ENCODE results near the gene TNIK. TPM values are rescaled to one million over a fixed set of nuclear protein-coding genes. Genes with fewer than 3 reads are reported as not detected.
"Not testable (repeated sequence)": the region's sequence is repeated elsewhere in the genome, so short reads cannot be mapped to it uniquely, and the experiment has no call there.

Gene TNIK
- total RNA-seq, 2 donors from 2014 or later = 96.4 to 98.9 TPM

GRCh38 chr3:171379281-171379680, 80.9 kb downstream of the TNIK start:
- DNase-seq = no peak
- H3K27me3 Mint-ChIP-seq = no peaks in the 10 kb centered on the region
- ATAC-seq = no peak
- peaks cover 49% of the 10 kb centered on the region for H3K4me1 Mint-ChIP-seq
- no peak overlapping the region for H3K4me3 Mint-ChIP-seq
- H3K9me3 ChIP-seq (ENCODE audit: control insufficient read depth, low read length, poor library complexity, severe bottlenecking) = no peaks in the 10 kb centered on the region
- H3K27ac Mint-ChIP-seq = peak overlapping the region; percentile 39
- H3K36me3 Mint-ChIP-seq (ENCODE audit: low read depth) = no peaks in the 10 kb centered on the region

- H3K4me1 Mint-ChIP-seq = peaks cover 42% of the 10 kb centered on the region
- no peak overlapping the region for H3K27ac Mint-ChIP-seq
- ATAC-seq (no peak), DNase-seq (no peak)
- H3K4me3 Mint-ChIP-seq = no peak overlapping the region
- H3K9me3 ChIP-seq (ENCODE audit: control insufficient read depth, low read length, poor library complexity, severe bottlenecking) = no peaks in the 10 kb centered on the region
- H3K27me3 Mint-ChIP-seq = no peaks in the 10 kb centered on the region
- no peaks in the 10 kb centered on the region for H3K36me3 Mint-ChIP-seq (ENCODE audit: low read depth)
Measured at GRCh38 chr3:171378586-171378985, 81.6 kb downstream of the TNIK start.

GRCh38 chr3:171377859-171378258, 82.3 kb downstream of the TNIK start:
- Mint-ChIP-seq H3K36me3 (ENCODE audit: low read depth) (no peaks in the 10 kb centered on the region), H3K4me3 (no peak overlapping the region), H3K27me3 (no peaks in the 10 kb centered on the region), H3K4me1 (peaks cover 42% of the 10 kb centered on the region), H3K27ac (no peak overlapping the region)
- ATAC-seq = no peak
- DNase-seq = no peak
- H3K9me3 ChIP-seq (ENCODE audit: control insufficient read depth, low read length, poor library complexity, severe bottlenecking) = no peaks in the 10 kb centered on the region

GRCh38 chr3:171376596-171376947, 83.6 kb downstream of the TNIK start:
- ATAC-seq (no peak), DNase-seq (no peak)
- no peaks in the 10 kb centered on the region for H3K9me3 ChIP-seq (ENCODE audit: control insufficient read depth, low read length, poor library complexity, severe bottlenecking)
- no peaks in the 10 kb centered on the region for H3K27me3 Mint-ChIP-seq
- H3K36me3 Mint-ChIP-seq (ENCODE audit: low read depth) = no peaks in the 10 kb centered on the region
- peak overlapping the region; percentile 32 for H3K27ac Mint-ChIP-seq
- H3K4me1 Mint-ChIP-seq = peaks cover 39% of the 10 kb centered on the region
- no peak overlapping the region for H3K4me3 Mint-ChIP-seq

GRCh38 chr3:171375666-171376595, 84.3 kb downstream of the TNIK start:
- Mint-ChIP-seq H3K27ac (no peak overlapping the region), H3K36me3 (ENCODE audit: low read depth) (no peaks in the 10 kb centered on the region), H3K4me3 (no peak overlapping the region), H3K4me1 (peaks cover 42% of the 10 kb centered on the region), H3K27me3 (no peaks in the 10 kb centered on the region)
- no peak for DNase-seq
- peak; percentile 41 for ATAC-seq
- H3K9me3 ChIP-seq (ENCODE audit: control insufficient read depth, low read length, poor library complexity, severe bottlenecking) = no peaks in the 10 kb centered on the region

- no peak for ATAC-seq
- no peaks in the 10 kb centered on the region for H3K27me3 Mint-ChIP-seq
- no peak overlapping the region for H3K4me3 Mint-ChIP-seq
- H3K9me3 ChIP-seq (ENCODE audit: control insufficient read depth, low read length, poor library complexity, severe bottlenecking) = no peaks in the 10 kb centered on the region
- DNase-seq = no peak
- H3K36me3 Mint-ChIP-seq (ENCODE audit: low read depth) = no peaks in the 10 kb centered on the region
- H3K27ac Mint-ChIP-seq = no peak overlapping the region
- peaks cover 47% of the 10 kb centered on the region for H3K4me1 Mint-ChIP-seq
Measured at GRCh38 chr3:171374661-171375285, 85.4 kb downstream of the TNIK start.

- ATAC-seq = no peak
- H3K27me3 Mint-ChIP-seq = no peaks in the 10 kb centered on the region
- H3K27ac Mint-ChIP-seq = no peak overlapping the region
Measured at GRCh38 chr3:171374260-171374659, 85.9 kb downstream of the TNIK start.

GRCh38 chr3:171373711-171374110, 86.5 kb downstream of the TNIK start:
- H3K27me3 Mint-ChIP-seq = no peaks in the 10 kb centered on the region
- H3K27ac Mint-ChIP-seq = no peak overlapping the region
- no peak overlapping the region for H3K4me3 Mint-ChIP-seq
- no peak for DNase-seq
- H3K36me3 Mint-ChIP-seq (ENCODE audit: low read depth) = no peaks in the 10 kb centered on the region
- peaks cover 43% of the 10 kb centered on the region for H3K4me1 Mint-ChIP-seq
- ATAC-seq = no peak
- no peaks in the 10 kb centered on the region for H3K9me3 ChIP-seq (ENCODE audit: control insufficient read depth, low read length, poor library complexity, severe bottlenecking)

More at GRCh38 chr3:171374260-171374659, 85.9 kb downstream of the TNIK start:
- no peak overlapping the region for H3K4me3 Mint-ChIP-seq
- no peak for DNase-seq
- no peaks in the 10 kb centered on the region for H3K9me3 ChIP-seq (ENCODE audit: control insufficient read depth, low read length, poor library complexity, severe bottlenecking)
- peaks cover 44% of the 10 kb centered on the region for H3K4me1 Mint-ChIP-seq
- no peaks in the 10 kb centered on the region for H3K36me3 Mint-ChIP-seq (ENCODE audit: low read depth)

GRCh38 chr3:171372694-171373093, 87.5 kb downstream of the TNIK start:
- peaks cover 40% of the 10 kb centered on the region for H3K4me1 Mint-ChIP-seq
- no peaks in the 10 kb centered on the region for H3K36me3 Mint-ChIP-seq (ENCODE audit: low read depth)
- ATAC-seq (no peak), DNase-seq (no peak)
- no peaks in the 10 kb centered on the region for H3K27me3 Mint-ChIP-seq
- no peak overlapping the region for H3K4me3 Mint-ChIP-seq
- no peaks in the 10 kb centered on the region for H3K9me3 ChIP-seq (ENCODE audit: control insufficient read depth, low read length, poor library complexity, severe bottlenecking)
- peak overlapping the region; percentile 22 for H3K27ac Mint-ChIP-seq

- no peaks in the 10 kb centered on the region for H3K27me3 Mint-ChIP-seq
- no peaks in the 10 kb centered on the region for H3K36me3 Mint-ChIP-seq (ENCODE audit: low read depth)
- DNase-seq (no peak), ATAC-seq (no peak)
- H3K4me3 Mint-ChIP-seq = no peak overlapping the region
- peak overlapping the region; percentile 76 for H3K27ac Mint-ChIP-seq
- H3K4me1 Mint-ChIP-seq = peaks cover 32% of the 10 kb centered on the region
- no peaks in the 10 kb centered on the region for H3K9me3 ChIP-seq (ENCODE audit: control insufficient read depth, low read length, poor library complexity, severe bottlenecking)
Measured at GRCh38 chr3:171371354-171371753, 88.9 kb downstream of the TNIK start.

- no peaks in the 10 kb centered on the region for H3K36me3 Mint-ChIP-seq (ENCODE audit: low read depth)
- peaks cover 27% of the 10 kb centered on the region for H3K4me1 Mint-ChIP-seq
- H3K27me3 Mint-ChIP-seq = no peaks in the 10 kb centered on the region
- ATAC-seq = no peak
- H3K4me3 Mint-ChIP-seq = no peak overlapping the region
- H3K9me3 ChIP-seq (ENCODE audit: control insufficient read depth, low read length, poor library complexity, severe bottlenecking) = no peaks in the 10 kb centered on the region
- H3K27ac Mint-ChIP-seq = peak overlapping the region; percentile 49
- DNase-seq = no peak
Measured at GRCh38 chr3:171369156-171369555, 91.0 kb downstream of the TNIK start.

GRCh38 chr3:171366738-171367137, 93.5 kb downstream of the TNIK start:
- H3K4me3 Mint-ChIP-seq; H3K27ac Mint-ChIP-seq; H3K9me3 ChIP-seq (ENCODE audit: control insufficient read depth, low read length, poor library complexity, severe bottlenecking); H3K27me3 Mint-ChIP-seq; DNase-seq; ATAC-seq; H3K36me3 Mint-ChIP-seq (ENCODE audit: low read depth): not testable (repeated sequence)
- H3K4me1 Mint-ChIP-seq = peaks cover 38% of the 10 kb centered on the region

- Mint-ChIP-seq H3K4me3 (no peak overlapping the region), H3K27ac (no peak overlapping the region), H3K4me1 (peaks cover 37% of the 10 kb centered on the region), H3K27me3 (no peaks in the 10 kb centered on the region), H3K36me3 (ENCODE audit: low read depth) (no peaks in the 10 kb centered on the region)
- no peak for ATAC-seq
- no peak for DNase-seq
- H3K9me3 ChIP-seq (ENCODE audit: control insufficient read depth, low read length, poor library complexity, severe bottlenecking) = no peaks in the 10 kb centered on the region
Measured at GRCh38 chr3:171366043-171366442, 94.2 kb downstream of the TNIK start.

All from T-helper 17 cell (primary cell).